HEK293 (cell line): Measurements from ENCODE around the gene IPO9.

ENCODE experiments used
- CTCF ChIA-PET: fragments of 350-600 bp; formaldehyde crosslinking; extraction: SDS; loops from one replicate; lab custom pipeline; 2021; ENCODE audit warnings: antibody characterized with exemption; lab: Yijun Ruan, JAX
- POLR2A ChIA-PET: fragments of 300-600 bp; formaldehyde crosslinking; extraction: SDS; loops from one replicate; lab custom pipeline; 2020; ENCODE audit warnings: antibody characterized with exemption, inconsistent platforms; lab: Yijun Ruan, JAX
- H3K27ac ChIP-seq: fragments of 200-500 bp; sonication (Bioruptor generic); 2 replicates; pipeline ENCODE4 v1.5.1; 2014; ENCODE audit warnings: low read depth, low read length, control low read depth, inconsistent platforms; ENCODE audit errors: extremely low read depth
- H3K36me3 ChIP-seq, 2 experiments: fragments of 200-500 bp in 1 of 2; sonication (Bioruptor generic) in 1 of 2; 1 replicate in 1 of 2; 2 replicates in 1 of 2; pipeline ENCODE4 v1.5.1; 2014 to 2017; ENCODE audit warnings: inconsistent platforms in 2 of 2, low read length in 2 of 2; ENCODE audit not compliant: control insufficient read depth in 2 of 2, insufficient read depth in 1 of 2
- H3K4me1 ChIP-seq: fragments of 200-500 bp; sonication (Bioruptor generic); 2 replicates; pipeline ENCODE4 v1.5.1; 2014; ENCODE audit warnings: mild to moderate bottlenecking, low read length, inconsistent platforms; ENCODE audit not compliant: control insufficient read depth, insufficient read depth
- H3K4me3 ChIP-seq: 2 replicates; pipeline ENCODE4 v1.5.1; 2011; ENCODE audit warnings: low read depth, mild to moderate bottlenecking, control low read depth, low read length, moderate library complexity
- H3K9me3 ChIP-seq: fragments of 200-500 bp; sonication (Bioruptor generic); 2 replicates; pipeline ENCODE4 v1.5.1; 2014; ENCODE audit warnings: low read depth, low read length, inconsistent platforms; ENCODE audit not compliant: control insufficient read depth, insufficient read depth
- KLF1 ChIP-seq: fragments of 450-650 bp; formaldehyde crosslinking; IDR thresholded peaks from 2 replicates; pipeline ENCODE4 v1.5.1; 2016; ENCODE audit warnings: missing biosample characterization, missing genetic modification characterization
- KLF10 ChIP-seq: fragments of 450-650 bp; IDR thresholded peaks from 2 replicates; pipeline ENCODE4 v1.5.1; 2018; ENCODE audit warnings: missing biosample characterization, mild to moderate bottlenecking, missing genetic modification characterization
- KLF8 ChIP-seq: fragments of 450-650 bp; formaldehyde crosslinking; IDR thresholded peaks from 2 replicates; pipeline ENCODE4 v1.5.1; 2016; ENCODE audit warnings: missing biosample characterization, missing genetic modification characterization
- MZF1 ChIP-seq: fragments of 450-650 bp; formaldehyde crosslinking; IDR thresholded peaks from 2 replicates; pipeline ENCODE4 v1.5.1; 2017; ENCODE audit warnings: missing biosample characterization, missing genetic modification characterization, borderline replicate concordance
- PRDM1 ChIP-seq: fragments of 450-650 bp; formaldehyde crosslinking; IDR thresholded peaks from 2 replicates; pipeline ENCODE4; 2016; ENCODE audit warnings: missing biosample characterization, missing genetic modification characterization
- RBAK ChIP-seq: fragments of 450-650 bp; formaldehyde crosslinking; IDR thresholded peaks from 2 replicates; pipeline ENCODE4 v1.5.1; 2016; ENCODE audit warnings: missing biosample characterization, missing genetic modification characterization
- ZBTB17 ChIP-seq: fragments of 450-650 bp; formaldehyde crosslinking; IDR thresholded peaks from 2 replicates; pipeline ENCODE4 v1.5.1; 2016; ENCODE audit warnings: missing biosample characterization, missing genetic modification characterization
- ZBTB20 ChIP-seq: fragments of 450-650 bp; formaldehyde crosslinking; IDR thresholded peaks from 2 replicates; pipeline ENCODE4 v1.5.1; 2016; ENCODE audit warnings: missing biosample characterization, missing genetic modification characterization
- ZFP37 ChIP-seq: fragments of 450-650 bp; formaldehyde crosslinking; IDR thresholded peaks from 2 replicates; pipeline ENCODE4 v1.5.1; 2016; ENCODE audit warnings: missing biosample characterization, missing genetic modification characterization
- ZFP41 ChIP-seq: fragments of 450-650 bp; formaldehyde crosslinking; IDR thresholded peaks from 2 replicates; pipeline ENCODE4 v1.5.1; 2016; ENCODE audit warnings: missing biosample characterization, missing genetic modification characterization, borderline replicate concordance
- ZNF114 ChIP-seq: fragments of 450-650 bp; formaldehyde crosslinking; IDR thresholded peaks from 2 replicates; pipeline ENCODE4 v1.5.0; 2017; ENCODE audit warnings: missing biosample characterization, missing genetic modification characterization
- ZNF138 ChIP-seq: fragments of 450-650 bp; formaldehyde crosslinking; IDR thresholded peaks from 2 replicates; pipeline ENCODE4 v1.5.1; 2016; ENCODE audit warnings: missing biosample characterization, missing genetic modification characterization, borderline replicate concordance
- ZNF274 ChIP-seq, 2 experiments: fragments of 200-500 bp in 1 of 2; fragments of 450-650 bp in 1 of 2; sonication (Bioruptor generic) in 1 of 2; formaldehyde crosslinking in 1 of 2; IDR thresholded peaks; 2 replicates each; pipeline versions ENCODE4 v1.5.1 to v1.6.1; 2014 to 2016; ENCODE audit warnings: borderline replicate concordance in 1 of 2, inconsistent platforms in 1 of 2, low read length in 1 of 2, missing biosample characterization in 1 of 2, missing genetic modification characterization in 1 of 2
- ZNF350 ChIP-seq: fragments of 450-650 bp; formaldehyde crosslinking; IDR thresholded peaks from 2 replicates; pipeline ENCODE4 v1.5.0; 2017; ENCODE audit warnings: missing biosample characterization, mild to moderate bottlenecking, missing genetic modification characterization
- ZNF433 ChIP-seq: fragments of 450-650 bp; formaldehyde crosslinking; IDR thresholded peaks from 2 replicates; pipeline ENCODE4 v1.5.1; 2016; ENCODE audit warnings: missing biosample characterization, missing genetic modification characterization, low read depth
- ZNF514 ChIP-seq: fragments of 450-650 bp; formaldehyde crosslinking; IDR thresholded peaks from 2 replicates; pipeline ENCODE4 v1.5.1; 2016; ENCODE audit warnings: missing biosample characterization, missing genetic modification characterization
- ZNF561 ChIP-seq: fragments of 450-650 bp; IDR thresholded peaks from 2 replicates; pipeline ENCODE4 v1.5.1; 2018; ENCODE audit warnings: missing biosample characterization, missing genetic modification characterization, borderline replicate concordance
- ZNF571 ChIP-seq: fragments of 450-650 bp; formaldehyde crosslinking; IDR thresholded peaks from 2 replicates; pipeline ENCODE4 v1.5.0; 2017; ENCODE audit warnings: missing biosample characterization, missing genetic modification characterization
- ZNF785 ChIP-seq: fragments of 450-650 bp; formaldehyde crosslinking; IDR thresholded peaks from 2 replicates; pipeline ENCODE4 v1.5.1; 2016; ENCODE audit warnings: missing biosample characterization, missing genetic modification characterization
- ZSCAN16 ChIP-seq: fragments of 450-650 bp; formaldehyde crosslinking; IDR thresholded peaks from 2 replicates; pipeline ENCODE4 v1.5.1; 2016; ENCODE audit warnings: missing biosample characterization, missing genetic modification characterization
- TF ChIP-seq, protein P1 (sequence below): fragments of 450-650 bp; formaldehyde crosslinking; IDR thresholded peaks from 2 replicates; pipeline ENCODE4 v1.5.0; 2017; ENCODE audit warnings: missing biosample characterization, missing genetic modification characterization, borderline replicate concordance
- TF ChIP-seq, protein P2 (sequence below): fragments of 450-650 bp; formaldehyde crosslinking; IDR thresholded peaks from 2 replicates; pipeline ENCODE4 v1.5.1; 2016; ENCODE audit warnings: missing biosample characterization, missing genetic modification characterization
- TF ChIP-seq, protein P3 (sequence below): fragments of 450-650 bp; formaldehyde crosslinking; IDR thresholded peaks from 2 replicates; pipeline ENCODE4 v1.5.1; 2016; ENCODE audit warnings: missing biosample characterization, missing genetic modification characterization, borderline replicate concordance
- TF ChIP-seq, protein P4 (sequence below): fragments of 450-650 bp; formaldehyde crosslinking; optimal IDR thresholded peaks from 2 replicates; pipeline ENCODE3; 2016; ENCODE audit warnings: missing biosample characterization, mild to moderate bottlenecking, missing genetic modification characterization

Gene IPO9

DNA sequence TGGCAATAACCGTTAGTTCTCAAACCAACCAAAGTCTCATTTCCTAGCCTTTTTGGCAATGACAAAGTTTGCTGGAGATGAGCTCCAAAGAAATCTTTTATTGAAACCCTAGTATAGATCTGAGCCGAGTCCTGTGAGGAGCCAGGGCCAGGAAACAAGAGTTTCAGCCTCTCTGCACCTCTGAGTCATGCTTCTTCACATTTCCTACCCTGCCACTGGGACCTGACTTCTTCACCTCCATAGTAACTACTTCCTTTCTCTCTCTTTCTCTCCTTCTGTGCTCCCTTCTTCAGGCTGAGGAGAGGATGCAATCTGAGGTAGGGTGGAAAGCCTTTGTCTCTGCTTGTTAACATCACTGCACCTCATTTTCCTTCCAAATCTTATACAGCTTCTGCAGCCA, 38.7 kb upstream of the IPO9 start:
- no peaks in the 10 kb centered on the region for H3K9me3 ChIP-seq
- no peaks in the 10 kb centered on the region for H3K4me1 ChIP-seq
- peaks cover 0 to 67% of the 10 kb centered on the region in 2 experiments; a peak in 1 of 3 replicates for H3K36me3 ChIP-seq
- CTCF ChIA-PET: interaction anchor here (0.7 to 18.0 kb wide), 9 partner anchors 9 to 471 kb away, joined by 3 to 593 read pairs (median 6); no protein-coding TSS in a partner anchor
- TF ChIP-seq ZNF514 (tag by site-specific recombination) (no peak), ZFP41 (no peak), ZNF350 (tag by site-specific recombination) (no peak), ZNF785 (no peak), ZNF571 (tag by site-specific recombination) (no peak), PRDM1 (tag by site-specific recombination) (no peak), ZBTB20 (tag by site-specific recombination) (no peak), KLF10 (tag by site-specific recombination) (no peak), ZSCAN16 (tag by site-specific recombination) (no peak)
- TF ChIP-seq, protein P1, sequence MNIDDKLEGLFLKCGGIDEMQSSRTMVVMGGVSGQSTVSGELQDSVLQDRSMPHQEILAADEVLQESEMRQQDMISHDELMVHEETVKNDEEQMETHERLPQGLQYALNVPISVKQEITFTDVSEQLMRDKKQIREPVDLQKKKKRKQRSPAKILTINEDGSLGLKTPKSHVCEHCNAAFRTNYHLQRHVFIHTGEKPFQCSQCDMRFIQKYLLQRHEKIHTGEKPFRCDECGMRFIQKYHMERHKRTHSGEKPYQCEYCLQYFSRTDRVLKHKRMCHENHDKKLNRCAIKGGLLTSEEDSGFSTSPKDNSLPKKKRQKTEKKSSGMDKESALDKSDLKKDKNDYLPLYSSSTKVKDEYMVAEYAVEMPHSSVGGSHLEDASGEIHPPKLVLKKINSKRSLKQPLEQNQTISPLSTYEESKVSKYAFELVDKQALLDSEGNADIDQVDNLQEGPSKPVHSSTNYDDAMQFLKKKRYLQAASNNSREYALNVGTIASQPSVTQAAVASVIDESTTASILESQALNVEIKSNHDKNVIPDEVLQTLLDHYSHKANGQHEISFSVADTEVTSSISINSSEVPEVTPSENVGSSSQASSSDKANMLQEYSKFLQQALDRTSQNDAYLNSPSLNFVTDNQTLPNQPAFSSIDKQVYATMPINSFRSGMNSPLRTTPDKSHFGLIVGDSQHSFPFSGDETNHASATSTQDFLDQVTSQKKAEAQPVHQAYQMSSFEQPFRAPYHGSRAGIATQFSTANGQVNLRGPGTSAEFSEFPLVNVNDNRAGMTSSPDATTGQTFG (tag by site-specific recombination): no peak
- TF ChIP-seq, protein P2, sequence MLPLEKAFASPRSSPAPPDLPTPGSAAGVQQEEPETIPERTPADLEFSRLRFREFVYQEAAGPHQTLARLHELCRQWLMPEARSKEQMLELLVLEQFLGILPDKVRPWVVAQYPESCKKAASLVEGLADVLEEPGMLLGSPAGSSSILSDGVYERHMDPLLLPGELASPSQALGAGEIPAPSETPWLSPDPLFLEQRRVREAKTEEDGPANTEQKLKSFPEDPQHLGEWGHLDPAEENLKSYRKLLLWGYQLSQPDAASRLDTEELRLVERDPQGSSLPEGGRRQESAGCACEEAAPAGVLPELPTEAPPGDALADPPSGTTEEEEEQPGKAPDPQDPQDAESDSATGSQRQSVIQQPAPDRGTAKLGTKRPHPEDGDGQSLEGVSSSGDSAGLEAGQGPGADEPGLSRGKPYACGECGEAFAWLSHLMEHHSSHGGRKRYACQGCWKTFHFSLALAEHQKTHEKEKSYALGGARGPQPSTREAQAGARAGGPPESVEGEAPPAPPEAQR: no peak
- TF ChIP-seq, protein P3, sequence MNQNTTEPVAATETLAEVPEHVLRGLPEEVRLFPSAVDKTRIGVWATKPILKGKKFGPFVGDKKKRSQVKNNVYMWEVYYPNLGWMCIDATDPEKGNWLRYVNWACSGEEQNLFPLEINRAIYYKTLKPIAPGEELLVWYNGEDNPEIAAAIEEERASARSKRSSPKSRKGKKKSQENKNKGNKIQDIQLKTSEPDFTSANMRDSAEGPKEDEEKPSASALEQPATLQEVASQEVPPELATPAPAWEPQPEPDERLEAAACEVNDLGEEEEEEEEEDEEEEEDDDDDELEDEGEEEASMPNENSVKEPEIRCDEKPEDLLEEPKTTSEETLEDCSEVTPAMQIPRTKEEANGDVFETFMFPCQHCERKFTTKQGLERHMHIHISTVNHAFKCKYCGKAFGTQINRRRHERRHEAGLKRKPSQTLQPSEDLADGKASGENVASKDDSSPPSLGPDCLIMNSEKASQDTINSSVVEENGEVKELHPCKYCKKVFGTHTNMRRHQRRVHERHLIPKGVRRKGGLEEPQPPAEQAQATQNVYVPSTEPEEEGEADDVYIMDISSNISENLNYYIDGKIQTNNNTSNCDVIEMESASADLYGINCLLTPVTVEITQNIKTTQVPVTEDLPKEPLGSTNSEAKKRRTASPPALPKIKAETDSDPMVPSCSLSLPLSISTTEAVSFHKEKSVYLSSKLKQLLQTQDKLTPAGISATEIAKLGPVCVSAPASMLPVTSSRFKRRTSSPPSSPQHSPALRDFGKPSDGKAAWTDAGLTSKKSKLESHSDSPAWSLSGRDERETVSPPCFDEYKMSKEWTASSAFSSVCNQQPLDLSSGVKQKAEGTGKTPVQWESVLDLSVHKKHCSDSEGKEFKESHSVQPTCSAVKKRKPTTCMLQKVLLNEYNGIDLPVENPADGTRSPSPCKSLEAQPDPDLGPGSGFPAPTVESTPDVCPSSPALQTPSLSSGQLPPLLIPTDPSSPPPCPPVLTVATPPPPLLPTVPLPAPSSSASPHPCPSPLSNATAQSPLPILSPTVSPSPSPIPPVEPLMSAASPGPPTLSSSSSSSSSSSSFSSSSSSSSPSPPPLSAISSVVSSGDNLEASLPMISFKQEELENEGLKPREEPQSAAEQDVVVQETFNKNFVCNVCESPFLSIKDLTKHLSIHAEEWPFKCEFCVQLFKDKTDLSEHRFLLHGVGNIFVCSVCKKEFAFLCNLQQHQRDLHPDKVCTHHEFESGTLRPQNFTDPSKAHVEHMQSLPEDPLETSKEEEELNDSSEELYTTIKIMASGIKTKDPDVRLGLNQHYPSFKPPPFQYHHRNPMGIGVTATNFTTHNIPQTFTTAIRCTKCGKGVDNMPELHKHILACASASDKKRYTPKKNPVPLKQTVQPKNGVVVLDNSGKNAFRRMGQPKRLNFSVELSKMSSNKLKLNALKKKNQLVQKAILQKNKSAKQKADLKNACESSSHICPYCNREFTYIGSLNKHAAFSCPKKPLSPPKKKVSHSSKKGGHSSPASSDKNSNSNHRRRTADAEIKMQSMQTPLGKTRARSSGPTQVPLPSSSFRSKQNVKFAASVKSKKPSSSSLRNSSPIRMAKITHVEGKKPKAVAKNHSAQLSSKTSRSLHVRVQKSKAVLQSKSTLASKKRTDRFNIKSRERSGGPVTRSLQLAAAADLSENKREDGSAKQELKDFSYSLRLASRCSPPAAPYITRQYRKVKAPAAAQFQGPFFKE (tag by site-specific recombination): no peak
- TF ChIP-seq, all 188 proteins: peak for 0
- Histone ChIP-seq H3K27ac (no peak overlapping the region), H3K4me3 (no peak overlapping the region)
- POLR2A ChIA-PET: no interaction called here

DNA sequence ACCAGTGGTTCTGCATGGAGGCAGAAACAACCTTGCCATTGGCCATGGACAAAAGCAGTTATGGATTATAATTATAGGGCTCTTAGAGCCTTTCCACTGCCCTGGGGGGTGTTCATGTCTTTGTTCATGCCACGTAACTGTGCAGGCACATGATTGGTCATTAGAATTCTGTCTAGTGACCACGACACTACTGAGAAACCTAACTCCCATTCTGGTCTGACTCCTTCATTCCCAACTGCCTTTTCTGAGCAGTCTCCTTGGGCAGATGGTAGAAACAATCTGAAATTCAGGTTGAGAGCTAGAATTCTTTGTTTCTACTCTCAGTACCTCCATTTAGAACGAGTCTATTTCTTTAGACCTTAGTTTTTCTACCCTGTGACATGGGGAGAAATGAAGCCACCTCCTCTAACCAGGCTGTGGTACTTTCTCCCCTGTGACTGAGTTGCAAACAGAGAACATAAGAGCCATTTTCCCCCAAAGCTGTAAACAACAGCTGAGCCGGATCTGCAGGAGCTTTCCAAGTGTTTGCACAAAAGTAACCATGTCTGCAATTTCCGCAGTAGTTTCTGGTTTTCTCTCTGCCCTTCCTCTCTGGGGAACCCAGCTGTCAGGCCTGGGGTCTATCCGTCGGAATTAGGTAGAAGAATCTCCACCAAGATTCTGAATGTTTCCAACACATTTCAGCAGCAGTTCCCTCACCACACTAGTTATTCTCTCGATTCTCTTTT, 37.7 kb upstream of the IPO9 start:
- H3K4me1 ChIP-seq: no peaks in the 10 kb centered on the region
- H3K4me3 ChIP-seq: no peak overlapping the region
- ChIA-PET POLR2A (no interaction called here), CTCF (interaction anchor here (0.5 to 18.0 kb wide), 18 partner anchors 10 to 309 kb away, joined by 3 to 593 read pairs (median 4); no protein-coding TSS in a partner anchor)
- H3K9me3 ChIP-seq: no peaks in the 10 kb centered on the region
- H3K27ac ChIP-seq: no peak overlapping the region
- peaks cover 0 to 67% of the 10 kb centered on the region in 2 experiments; a peak in 1 of 3 replicates for H3K36me3 ChIP-seq
- TF ChIP-seq ZNF433 (tag by site-specific recombination): no peak
- no peak for TF ChIP-seq ZFP41
- no peak for TF ChIP-seq ZNF138 (tag by site-specific recombination)
- TF ChIP-seq, protein P4, sequence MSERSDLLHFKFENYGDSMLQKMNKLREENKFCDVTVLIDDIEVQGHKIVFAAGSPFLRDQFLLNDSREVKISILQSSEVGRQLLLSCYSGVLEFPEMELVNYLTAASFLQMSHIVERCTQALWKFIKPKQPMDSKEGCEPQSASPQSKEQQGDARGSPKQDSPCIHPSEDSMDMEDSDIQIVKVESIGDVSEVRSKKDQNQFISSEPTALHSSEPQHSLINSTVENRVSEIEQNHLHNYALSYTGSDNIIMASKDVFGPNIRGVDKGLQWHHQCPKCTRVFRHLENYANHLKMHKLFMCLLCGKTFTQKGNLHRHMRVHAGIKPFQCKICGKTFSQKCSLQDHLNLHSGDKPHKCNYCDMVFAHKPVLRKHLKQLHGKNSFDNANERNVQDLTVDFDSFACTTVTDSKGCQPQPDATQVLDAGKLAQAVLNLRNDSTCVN: no peak
- no peak for TF ChIP-seq ZFP37 (tag by site-specific recombination)
- no peak for TF ChIP-seq ZNF114 (tag by site-specific recombination)
- TF ChIP-seq ZNF274 (IDR thresholded peaks at IDR 0.05; ENCODE audit: low read length): no peak
- no peak for TF ChIP-seq ZNF274 (tag by site-specific recombination; IDR thresholded peaks at IDR 0.05; ENCODE audit: borderline replicate concordance)
- no peak for TF ChIP-seq KLF1 (tag by site-specific recombination)
- no peak for TF ChIP-seq RBAK (tag by site-specific recombination)
- no peak for TF ChIP-seq ZNF561
- no peak for TF ChIP-seq ZBTB17
- TF ChIP-seq MZF1: no peak
- no peak for TF ChIP-seq KLF8
